Stimulated activated CD4-positive, alpha-beta T cell treated with anti-CD3 and anti-CD28 coated beads, Interleukin-4, amount 100 ng/mL, for 24 hours (primary cell): ENCODE results near the gene COLGALT1.
"Not testable (repeated sequence)": the region's sequence is repeated elsewhere in the genome, so short reads cannot be mapped to it uniquely, and the experiment has no call there.

Source experiments
- DNase-seq: peaks from one replicate; pipeline ENCODE4 v3.0.0-alpha.2; 2020

The COLGALT1 gene

GRCh38 chr19:17562561-17562960 is 7.1 kb downstream of the COLGALT1 start:
- DNase-seq: no peak

GRCh38 chr19:17564781-17565180 is 9.3 kb downstream of the COLGALT1 start:
- DNase-seq: no peak

- DNase-seq: no peak
These were observed 10.2 kb downstream of the COLGALT1 start for GRCh38 chr19:17565611-17566010.

GRCh38 chr19:17567940-17568339 is 12.5 kb downstream of the COLGALT1 start:
- no peak for DNase-seq

GRCh38 chr19:17570291-17570690 is 14.8 kb downstream of the COLGALT1 start:
- DNase-seq: not testable (repeated sequence)

- no peak for DNase-seq
These were observed 15.3 kb downstream of the COLGALT1 start for GRCh38 chr19:17570791-17571190.

- no peak for DNase-seq
These were observed 17.2 kb downstream of the COLGALT1 start for GRCh38 chr19:17572638-17573037.

- DNase-seq: no peak
These were observed 20.7 kb downstream of the COLGALT1 start for GRCh38 chr19:17575871-17576757.

- no peak for DNase-seq
These were observed 21.5 kb downstream of the COLGALT1 start for GRCh38 chr19:17576758-17577456.

- DNase-seq: no peak
These were observed 22.1 kb downstream of the COLGALT1 start for GRCh38 chr19:17577457-17578097.

GRCh38 chr19:17579661-17580244 is 24.3 kb downstream of the COLGALT1 start:
- DNase-seq: no peak

- no peak for DNase-seq
These were observed 25.2 kb downstream of the COLGALT1 start for GRCh38 chr19:17580470-17581144.

GRCh38 chr19:17581211-17581874 is 25.9 kb downstream of the COLGALT1 start:
- no peak for DNase-seq

- DNase-seq: no peak
These were observed 27.2 kb downstream of the COLGALT1 start for GRCh38 chr19:17582613-17583012.

- DNase-seq: no peak
These were observed 28.7 kb downstream of the COLGALT1 start for GRCh38 chr19:17584132-17584531.

GRCh38 chr19:17585395-17585794 is 29.9 kb downstream of the COLGALT1 start:
- DNase-seq: not testable (repeated sequence)

GRCh38 chr19:17590866-17591265 is 35.4 kb downstream of the COLGALT1 start:
- DNase-seq: no peak

GRCh38 chr19:17594296-17594695 is 38.8 kb downstream of the COLGALT1 start:
- not testable (repeated sequence) for DNase-seq

GRCh38 chr19:17598063-17598462 is 42.6 kb downstream of the COLGALT1 start:
- not testable (repeated sequence) for DNase-seq

- DNase-seq: no peak
These were observed 43.5 kb downstream of the COLGALT1 start for GRCh38 chr19:17598953-17599352.

GRCh38 chr19:17599780-17600179 is 44.3 kb downstream of the COLGALT1 start:
- DNase-seq: no peak

- DNase-seq: no peak
These were observed 46.2 kb downstream of the COLGALT1 start for GRCh38 chr19:17601683-17602082.
